ENCODE results near the gene NFILZ.
A peak's percentile ranks its signal among the peaks of the same experiment; 100 is the strongest.
"Not testable (repeated sequence)": the region's sequence is repeated elsewhere in the genome, so short reads cannot be mapped to it uniquely, and the experiment has no call there.

The NFILZ gene

DNA sequence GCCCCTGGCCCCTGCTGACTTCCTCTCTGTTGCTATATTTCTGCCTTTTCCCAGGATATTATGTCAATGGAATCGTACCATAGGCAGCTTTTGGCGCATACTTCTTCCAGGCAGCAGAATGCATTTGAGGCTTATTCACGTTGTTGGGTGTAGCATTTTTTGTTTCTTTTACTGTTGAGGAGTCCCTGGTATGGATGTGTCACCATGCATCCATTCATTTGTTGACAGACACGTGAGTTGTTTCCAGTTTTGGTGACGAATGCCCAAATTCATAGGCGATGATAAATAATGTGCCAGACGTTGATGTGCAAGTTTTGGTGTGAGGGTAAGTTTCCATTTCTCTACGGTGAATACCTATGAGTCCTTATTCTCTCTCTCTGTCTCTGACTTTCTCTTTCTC lies 5.0 kb downstream of the NFILZ start:
- H3K4me3 ChIP-seq (ENCODE audit: low read depth, low read length), result no peak overlapping the region
- in situ Hi-C loops (cut with HindIII; ENCODE audit: low pct_ligation_motif_present, low sequenced_read_pairs), result no loop called here
- H3K36me3 ChIP-seq (replicated peaks), result no peaks in the 10 kb centered on the region
- TF ChIP-seq, protein P1, sequence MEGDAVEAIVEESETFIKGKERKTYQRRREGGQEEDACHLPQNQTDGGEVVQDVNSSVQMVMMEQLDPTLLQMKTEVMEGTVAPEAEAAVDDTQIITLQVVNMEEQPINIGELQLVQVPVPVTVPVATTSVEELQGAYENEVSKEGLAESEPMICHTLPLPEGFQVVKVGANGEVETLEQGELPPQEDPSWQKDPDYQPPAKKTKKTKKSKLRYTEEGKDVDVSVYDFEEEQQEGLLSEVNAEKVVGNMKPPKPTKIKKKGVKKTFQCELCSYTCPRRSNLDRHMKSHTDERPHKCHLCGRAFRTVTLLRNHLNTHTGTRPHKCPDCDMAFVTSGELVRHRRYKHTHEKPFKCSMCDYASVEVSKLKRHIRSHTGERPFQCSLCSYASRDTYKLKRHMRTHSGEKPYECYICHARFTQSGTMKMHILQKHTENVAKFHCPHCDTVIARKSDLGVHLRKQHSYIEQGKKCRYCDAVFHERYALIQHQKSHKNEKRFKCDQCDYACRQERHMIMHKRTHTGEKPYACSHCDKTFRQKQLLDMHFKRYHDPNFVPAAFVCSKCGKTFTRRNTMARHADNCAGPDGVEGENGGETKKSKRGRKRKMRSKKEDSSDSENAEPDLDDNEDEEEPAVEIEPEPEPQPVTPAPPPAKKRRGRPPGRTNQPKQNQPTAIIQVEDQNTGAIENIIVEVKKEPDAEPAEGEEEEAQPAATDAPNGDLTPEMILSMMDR (IDR thresholded peaks at IDR 0.05; ENCODE audit: low read depth, low read length, missing control alignments), result no peak
- H3K27ac ChIP-seq, result peak overlapping the region; percentile 31
- DNase-seq, result peak; percentile 74
- H3K27me3 ChIP-seq (replicated peaks), result no peaks in the 10 kb centered on the region

DNA sequence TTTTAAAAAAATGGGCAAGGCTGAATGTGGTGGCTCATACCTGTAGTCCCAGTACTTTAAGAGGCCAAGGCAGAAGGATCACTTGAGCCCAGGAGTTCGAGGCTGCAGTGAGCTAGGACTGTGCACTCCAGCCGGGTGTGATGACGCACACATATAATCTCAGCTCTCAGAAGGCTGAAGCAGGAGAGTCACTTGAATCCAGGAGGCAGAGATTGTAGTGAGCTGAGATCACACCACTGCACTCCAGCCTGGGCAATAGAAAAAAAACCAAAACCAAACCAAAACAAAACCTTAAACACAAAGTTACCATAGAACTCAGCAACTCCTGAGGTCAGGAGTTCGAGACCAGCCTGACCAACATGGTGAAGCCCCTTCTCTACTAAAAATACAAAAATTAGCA lies 6.6 kb downstream of the NFILZ start:
- H3K27me3 ChIP-seq (replicated peaks); H3K4me3 ChIP-seq (ENCODE audit: low read depth, low read length); H3K36me3 ChIP-seq (replicated peaks); in situ Hi-C loops (cut with HindIII; ENCODE audit: low pct_ligation_motif_present, low sequenced_read_pairs): not testable (repeated sequence)
- peak; percentile 80 for DNase-seq
- peak overlapping the region; percentile 48 for H3K27ac ChIP-seq

DNA sequence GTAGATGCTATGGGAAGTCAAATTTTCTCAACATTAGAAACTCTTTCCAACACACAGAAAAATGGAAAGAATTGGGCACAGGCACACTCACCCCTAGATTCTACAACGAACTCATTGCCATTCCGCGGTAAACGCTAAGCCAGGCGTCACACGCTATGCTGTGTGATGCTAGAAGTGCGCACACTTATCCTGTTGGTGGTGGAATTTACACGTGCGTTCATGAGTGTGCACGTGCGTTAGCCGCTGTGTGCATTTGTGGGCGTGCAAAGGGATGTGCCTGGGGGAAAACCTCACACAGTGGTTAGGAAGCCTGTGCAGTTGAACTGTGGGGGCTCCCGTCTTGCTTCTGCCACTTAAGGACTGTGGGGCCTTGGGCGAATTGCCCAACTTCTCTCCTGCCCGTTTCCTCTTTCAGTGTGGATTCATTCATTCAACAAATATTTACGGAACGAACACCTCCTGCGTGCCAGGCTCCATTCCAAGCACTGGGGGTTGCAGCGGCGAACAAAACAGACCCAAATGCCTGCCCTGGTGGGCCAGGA lies 7.7 kb downstream of the NFILZ start:
- Histone ChIP-seq H3K36me3 (replicated peaks) (no peaks in the 10 kb centered on the region), H3K27me3 (replicated peaks) (no peaks in the 10 kb centered on the region), H3K27ac (no peak overlapping the region), H3K4me3 (ENCODE audit: low read depth, low read length) (no peak overlapping the region)
- DNase-seq, result peak; percentile 36
- in situ Hi-C loops (cut with HindIII; ENCODE audit: low pct_ligation_motif_present, low sequenced_read_pairs), result no loop called here
- TF ChIP-seq, protein P1 (IDR thresholded peaks at IDR 0.05; ENCODE audit: low read depth, low read length, missing control alignments), result no peak

DNA sequence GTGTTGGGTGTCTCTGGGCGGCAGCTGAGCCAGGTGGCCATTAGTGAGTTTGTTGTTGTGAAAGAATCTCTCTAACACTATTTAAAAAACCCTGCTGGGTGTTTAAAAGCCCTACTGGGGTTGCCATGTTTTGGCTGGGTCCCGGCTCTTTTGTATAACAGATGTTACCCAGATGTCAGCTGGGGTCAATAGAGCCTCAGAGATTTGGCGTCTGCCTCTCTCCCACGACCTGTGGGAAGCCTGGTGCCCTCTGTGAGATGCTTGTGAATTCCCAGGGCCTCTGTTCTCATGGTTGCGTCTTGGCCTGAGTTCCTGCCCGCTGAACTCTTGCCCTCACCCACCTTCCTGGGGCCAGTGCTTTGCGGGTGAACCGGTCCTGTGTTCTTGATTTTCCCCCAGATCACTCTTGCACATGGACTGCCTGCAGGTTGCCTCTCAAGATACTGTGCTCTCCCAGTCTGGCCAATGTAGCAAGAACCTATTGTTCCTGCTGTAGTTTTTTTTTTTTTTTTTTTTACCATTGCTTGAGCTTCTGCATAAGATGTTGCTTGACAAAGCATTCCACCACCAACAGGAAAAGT lies 9.5 kb downstream of the NFILZ start:
- Histone ChIP-seq H3K36me3 (replicated peaks) (no peaks in the 10 kb centered on the region), H3K27ac (no peak overlapping the region), H3K27me3 (replicated peaks) (no peaks in the 10 kb centered on the region), H3K4me3 (ENCODE audit: low read depth, low read length) (no peak overlapping the region)
- no peak for DNase-seq
- TF ChIP-seq, protein P1 (IDR thresholded peaks at IDR 0.05; ENCODE audit: low read depth, low read length, missing control alignments), result no peak
- in situ Hi-C loops (cut with HindIII; ENCODE audit: low pct_ligation_motif_present, low sequenced_read_pairs), result no loop called here

DNA sequence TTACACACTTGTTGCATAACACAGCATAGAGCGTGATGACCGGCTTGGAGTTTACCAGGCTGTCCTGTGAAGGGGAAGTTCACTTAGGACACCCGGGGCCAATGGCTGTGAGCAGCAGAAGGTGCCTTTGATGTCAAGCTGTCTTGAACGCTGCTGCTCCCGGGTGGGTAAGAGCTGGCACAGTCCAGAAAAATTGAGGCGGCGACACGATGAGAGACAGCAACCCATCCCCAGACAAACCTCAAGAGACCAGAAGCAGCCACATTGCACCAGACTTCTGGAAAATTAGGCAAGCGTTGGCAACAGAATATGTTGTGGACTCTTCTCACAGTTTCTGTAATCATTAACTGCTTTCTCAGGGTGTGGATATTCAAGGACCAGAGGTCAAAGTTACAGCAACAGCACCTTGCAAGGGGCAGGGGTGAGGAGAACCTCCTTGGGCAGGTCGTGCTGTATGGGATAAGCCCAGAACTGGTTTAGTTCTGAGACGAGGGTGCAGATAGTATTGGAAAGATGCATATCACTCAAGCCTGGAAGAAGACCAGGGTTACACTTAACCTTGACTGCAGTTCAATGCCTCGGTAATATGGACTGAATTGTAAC lies 10.1 kb downstream of the NFILZ start:
- Histone ChIP-seq H3K4me3 (ENCODE audit: low read depth, low read length) (no peak overlapping the region), H3K36me3 (replicated peaks) (no peaks in the 10 kb centered on the region), H3K27ac (no peak overlapping the region), H3K27me3 (replicated peaks) (no peaks in the 10 kb centered on the region)
- in situ Hi-C loops (cut with HindIII; ENCODE audit: low pct_ligation_motif_present, low sequenced_read_pairs), result no loop called here
- DNase-seq, result no peak
- TF ChIP-seq, protein P1 (IDR thresholded peaks at IDR 0.05; ENCODE audit: low read depth, low read length, missing control alignments), result no peak

DNA sequence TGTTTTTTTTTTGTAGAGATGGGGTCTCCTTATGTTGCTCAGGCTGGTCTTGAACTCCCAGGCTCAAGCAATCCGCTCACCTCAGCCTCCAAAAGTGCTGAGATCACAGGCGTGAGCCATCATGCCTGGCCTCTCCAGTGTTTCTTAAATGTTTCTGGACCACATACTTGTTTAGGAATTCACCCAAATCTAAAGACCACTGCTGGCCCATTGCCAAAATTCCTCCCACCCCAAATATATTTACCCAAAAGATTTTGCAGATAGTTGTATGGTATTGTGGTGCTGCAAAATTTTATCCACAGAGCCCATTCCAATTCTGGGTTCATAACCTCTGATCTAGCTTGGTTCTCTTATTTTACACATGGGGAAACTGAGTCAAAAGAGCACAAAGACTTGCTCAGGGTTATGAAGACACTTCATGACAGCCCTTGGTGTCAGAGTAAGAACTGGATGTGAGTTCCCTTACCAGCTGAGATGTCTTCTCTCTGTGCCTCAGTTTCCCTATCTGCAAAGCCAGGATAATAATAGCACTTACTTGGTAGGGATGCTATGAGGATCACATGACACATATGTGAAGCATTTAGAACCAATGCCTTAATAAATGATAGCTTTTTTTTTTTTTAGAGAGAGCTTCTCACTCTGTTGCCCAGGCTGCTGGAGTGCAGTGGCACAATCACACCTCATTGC lies 10.9 kb downstream of the NFILZ start:
- TF ChIP-seq, protein P1 (IDR thresholded peaks at IDR 0.05; ENCODE audit: low read depth, low read length, missing control alignments), result no peak
- H3K4me3 ChIP-seq (ENCODE audit: low read depth, low read length), result no peak overlapping the region
- no peak overlapping the region for H3K27ac ChIP-seq
- no peaks in the 10 kb centered on the region for H3K27me3 ChIP-seq (replicated peaks)
- in situ Hi-C loops (cut with HindIII; ENCODE audit: low pct_ligation_motif_present, low sequenced_read_pairs), result no loop called here
- no peaks in the 10 kb centered on the region for H3K36me3 ChIP-seq (replicated peaks)
- no peak for DNase-seq

All from brain microvascular endothelial cell (primary cell).